Activated CD8-positive, alpha-beta memory T cell treated with anti-CD3 and anti-CD28 coated beads for 36 hours (primary cell): ENCODE measurements around the gene KLHL17. TPM values are rescaled to one million over a fixed set of nuclear protein-coding genes. Genes with fewer than 3 reads are reported as not detected.

Source experiments
- CTCF ChIA-PET: fragments of 350-600 bp; sonication (Branson Sonifier 250); formaldehyde crosslinking; loops from one replicate; lab custom pipeline; 2021; ENCODE audit warnings: antibody characterized with exemption; lab: Charles Lee
- POLR2A ChIA-PET: fragments of 350-600 bp; sonication (Branson Sonifier 250); formaldehyde crosslinking; loops from one replicate; lab custom pipeline; 2021; ENCODE audit warnings: antibody characterized with exemption; lab: Charles Lee
- total RNA-seq, 2 experiments: library from RNA; stranded (reverse); gene quantifications; one replicate each; pipeline ENCODE4 v1.2.3, GENCODE V29; 2021

KLHL17 gene
- total RNA-seq, 2 experiments from 2014 or later: 33.6 to 37.2 TPM

DNA sequence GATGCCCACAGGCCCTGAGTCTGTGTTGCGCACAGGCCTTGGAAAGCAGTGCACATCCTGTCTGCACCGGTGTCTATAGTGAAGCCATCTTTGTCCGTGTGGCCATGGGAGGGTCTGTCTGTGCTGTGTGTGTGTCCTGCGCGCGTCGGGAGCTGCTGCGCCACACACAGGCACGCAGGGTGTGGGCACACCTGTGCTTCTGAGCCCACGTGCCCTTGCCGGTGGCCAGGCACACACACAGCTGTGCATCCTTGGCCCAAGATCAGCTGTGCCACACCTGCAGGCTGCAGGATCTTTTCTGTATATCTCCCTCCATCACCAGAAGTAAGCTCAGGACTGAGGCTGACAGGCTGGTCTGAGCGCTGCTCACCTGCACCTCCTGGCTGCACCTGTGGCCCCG lies 39.9 kb upstream of the KLHL17 start:
- POLR2A ChIA-PET: no interaction called here
- CTCF ChIA-PET: interaction anchor here (0.8 kb wide), 1 partner anchor 16 kb away, joined by 3 read pairs; no protein-coding TSS in a partner anchor

DNA sequence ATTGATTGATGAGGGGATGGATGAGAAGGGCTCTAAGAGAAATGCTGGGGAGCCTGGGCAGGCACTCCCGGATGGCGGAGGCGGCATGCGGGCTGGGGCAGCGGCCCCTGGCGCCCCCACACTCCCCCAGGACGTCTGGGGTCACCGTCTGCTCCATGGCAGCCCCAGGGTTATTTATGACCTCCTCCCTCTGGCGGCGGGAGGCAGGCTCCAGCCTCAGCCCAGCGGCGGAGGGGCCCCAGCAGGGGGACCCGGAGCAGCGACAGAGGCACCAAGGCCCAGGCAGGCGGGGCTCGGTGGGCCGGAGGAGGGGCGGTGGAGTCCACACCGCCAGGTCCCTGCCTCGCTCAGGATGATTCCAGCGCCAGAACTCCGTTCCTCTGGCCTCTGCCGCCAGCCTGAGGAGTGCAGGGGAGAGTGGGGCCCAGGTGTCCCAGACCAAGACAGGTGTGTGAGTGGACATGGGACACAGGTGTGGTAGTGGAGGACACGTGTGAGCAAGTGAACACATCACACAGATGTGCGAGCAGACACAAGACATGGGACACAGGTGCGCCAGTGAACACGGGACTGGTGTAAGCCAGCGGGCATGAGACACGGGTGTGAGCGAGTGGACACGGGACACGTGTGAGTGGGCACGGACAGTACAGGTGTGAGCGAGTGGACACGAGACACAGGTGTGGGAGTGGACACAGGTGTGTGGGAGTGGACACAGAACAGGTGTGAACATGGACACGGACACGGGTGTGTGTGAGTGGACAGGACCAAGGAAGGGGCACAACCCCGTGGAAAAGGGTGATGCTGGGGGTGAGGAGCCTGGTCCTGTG lies 39.2 kb upstream of the KLHL17 start:
- ChIA-PET POLR2A (no interaction called here), CTCF (interaction anchor here (0.8 kb wide), 1 partner anchor 16 kb away, joined by 3 read pairs; no protein-coding TSS in a partner anchor)

DNA sequence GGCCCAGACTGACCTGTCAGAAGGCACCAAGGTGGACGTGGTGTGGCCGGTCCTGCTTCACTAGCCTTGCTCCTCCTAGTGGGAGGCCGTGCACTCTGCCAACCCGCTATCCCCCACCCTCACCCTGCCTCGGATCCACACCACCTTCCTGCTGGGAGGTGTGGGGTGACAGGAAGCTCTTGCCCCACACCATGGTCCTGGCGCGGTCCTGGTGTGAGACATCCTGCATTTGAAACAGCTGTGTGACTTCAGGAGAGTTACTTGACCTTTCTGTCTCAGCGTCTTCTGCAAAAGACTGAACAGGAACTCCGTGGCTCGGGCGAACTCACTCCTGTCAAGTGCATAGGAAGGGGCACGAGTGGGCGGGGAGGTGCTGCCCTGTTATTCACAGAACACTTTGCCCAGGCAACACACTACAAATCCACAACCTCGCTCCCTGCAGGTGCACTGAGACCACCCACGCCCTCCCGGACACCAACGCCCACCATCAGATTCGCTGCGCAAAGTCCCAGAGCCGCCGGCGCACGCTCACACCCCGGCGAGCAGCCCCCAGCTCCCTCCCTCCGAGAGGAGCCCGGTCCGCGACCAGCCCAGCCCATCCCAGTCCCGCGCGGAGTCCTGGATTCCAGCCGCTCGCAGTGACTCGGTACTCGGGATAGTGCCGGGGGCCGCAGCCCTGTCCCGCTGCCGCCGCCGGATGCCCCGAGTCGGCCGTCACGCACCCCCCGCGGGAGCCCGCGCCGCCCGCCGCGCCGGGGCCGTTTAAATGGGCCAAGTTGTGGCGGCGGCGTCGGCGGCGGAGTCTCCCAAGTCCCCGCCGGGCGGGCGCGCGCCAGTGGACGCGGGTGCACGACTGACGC lies 37.0 kb upstream of the KLHL17 start, which contains the start of gene SAMD11:
Gene SAMD11, plus strand, starts transcription at position 793 of the 860 bp plus-strand sequence. CDS start 509 bp downstream, outside the sequence.
- CTCF ChIA-PET: interaction anchor here (1.4 kb wide), 1 partner anchor 19 kb away, joined by 3 read pairs; no protein-coding TSS in a partner anchor

GRCh38 chr1:923991-924655 lies 36.3 kb upstream of the KLHL17 start:
- ChIA-PET POLR2A (no interaction called here), CTCF (no interaction called here)

More for the DNA sequence above, 37.0 kb upstream of the KLHL17 start, which contains the start of gene SAMD11:
- POLR2A ChIA-PET: interaction anchor here (0.6 kb wide), 1 partner anchor 19 kb away, joined by 3 read pairs; no protein-coding TSS in a partner anchor

DNA sequence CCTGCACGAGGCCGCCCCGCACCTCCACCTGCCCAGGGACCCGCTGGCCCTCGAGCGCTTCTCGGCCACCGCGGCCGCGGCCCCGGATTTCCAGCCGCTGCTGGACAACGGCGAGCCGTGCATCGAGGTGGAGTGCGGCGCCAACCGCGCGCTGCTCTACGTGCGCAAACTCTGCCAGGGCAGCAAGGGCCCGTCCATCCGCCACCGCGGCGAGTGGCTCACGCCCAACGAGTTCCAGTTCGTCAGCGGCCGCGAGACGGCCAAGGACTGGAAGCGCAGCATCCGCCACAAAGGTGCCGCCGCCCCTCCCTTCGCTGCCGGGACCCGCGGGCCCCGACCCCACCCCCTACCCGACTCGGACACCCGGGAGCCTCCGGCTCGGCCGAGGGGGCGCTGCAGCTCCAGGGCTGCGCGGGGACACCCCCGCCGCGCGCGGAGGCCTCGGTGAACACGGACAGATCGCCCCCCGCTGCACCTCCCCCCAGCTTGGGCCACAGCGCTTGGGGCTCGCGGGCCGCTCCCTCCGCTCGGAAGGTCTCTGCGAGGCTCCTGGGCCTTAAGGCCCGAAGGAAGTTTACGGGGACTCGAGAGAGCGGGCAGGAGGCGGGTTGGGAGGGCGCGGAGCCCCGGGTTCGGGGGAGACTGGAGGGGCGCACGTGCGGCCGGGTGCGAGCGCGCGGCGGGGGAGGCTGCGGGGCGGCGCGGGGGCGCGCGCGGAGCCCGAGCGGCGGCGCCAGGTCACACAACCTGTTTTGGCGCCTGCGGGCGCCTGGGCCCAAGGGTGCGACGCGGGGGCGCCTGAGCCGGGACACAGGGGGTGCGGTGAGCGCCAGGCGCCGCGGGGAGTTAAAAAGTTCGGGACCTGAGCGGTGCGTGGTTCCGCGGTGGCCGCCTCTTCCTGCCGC lies 35.5 kb upstream of the KLHL17 start:
- POLR2A ChIA-PET: no interaction called here
- CTCF ChIA-PET: no interaction called here

DNA sequence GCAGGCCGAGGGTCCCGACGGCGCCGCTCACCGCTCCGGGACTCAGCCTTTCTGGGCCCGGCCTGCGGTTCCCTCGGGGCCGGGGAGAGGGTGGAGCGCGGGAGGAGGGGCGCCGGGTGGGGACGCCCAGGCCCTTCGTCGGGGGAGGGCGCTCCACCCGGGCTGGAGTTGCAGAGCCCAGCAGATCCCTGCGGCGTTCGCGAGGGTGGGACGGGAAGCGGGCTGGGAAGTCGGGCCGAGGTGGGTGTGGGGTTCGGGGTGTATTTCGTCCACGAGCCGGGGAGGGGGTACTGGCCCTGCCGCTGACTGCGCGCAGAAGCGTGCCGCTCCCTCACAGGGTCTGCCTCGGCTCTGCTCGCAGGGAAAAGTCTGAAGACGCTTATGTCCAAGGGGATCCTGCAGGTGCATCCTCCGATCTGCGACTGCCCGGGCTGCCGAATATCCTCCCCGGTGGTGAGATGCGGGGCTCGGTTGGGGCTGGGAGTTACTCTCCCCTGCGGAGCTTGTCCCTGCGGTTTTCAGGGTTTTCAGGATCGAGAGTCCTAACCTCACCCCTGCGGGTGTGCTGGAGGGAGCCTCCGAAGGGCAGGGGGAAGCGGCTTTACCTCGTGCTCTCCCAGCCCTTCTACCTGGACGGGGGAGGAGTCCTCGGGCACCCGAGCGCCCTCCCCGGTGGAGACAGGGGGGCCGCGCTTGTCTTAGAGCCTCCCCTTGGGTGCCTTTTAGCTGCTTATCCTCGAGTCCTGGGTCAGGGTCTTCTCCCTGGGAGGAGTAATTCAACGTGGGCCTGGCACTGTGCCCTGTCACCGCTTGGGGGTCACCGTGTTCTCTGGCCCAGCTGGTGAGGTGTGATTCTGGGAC lies 34.6 kb upstream of the KLHL17 start:
- CTCF ChIA-PET: interaction anchor here (1.1 kb wide), 1 partner anchor 17 kb away, joined by 4 read pairs; no protein-coding TSS in a partner anchor
- POLR2A ChIA-PET: no interaction called here

DNA sequence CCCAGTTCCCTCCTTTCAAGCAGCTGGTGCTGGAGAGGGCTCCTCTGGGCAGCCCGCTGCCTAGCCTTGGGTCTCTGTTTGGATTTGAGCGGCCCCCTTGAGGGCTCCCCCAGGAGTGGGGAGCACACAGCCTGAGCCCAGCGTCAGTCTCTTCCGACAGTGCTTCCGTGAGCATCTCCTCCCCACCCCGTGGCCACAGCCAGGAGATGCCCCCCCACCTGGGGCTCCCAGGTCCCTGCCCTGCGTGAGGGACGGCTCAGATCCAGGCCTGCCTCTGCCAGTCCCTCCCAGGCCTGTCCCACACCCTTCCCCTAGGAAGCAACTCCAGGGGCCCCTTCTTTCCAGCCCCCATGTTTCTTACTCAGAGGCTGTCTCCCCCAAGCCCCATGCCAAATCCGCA lies 33.1 kb upstream of the KLHL17 start:
- ChIA-PET POLR2A (no interaction called here), CTCF (interaction anchor here (1.9 kb wide), 1 partner anchor 11 kb away, joined by 6 read pairs; no protein-coding TSS in a partner anchor)

- ChIA-PET CTCF (interaction anchor here (1.9 kb wide), 1 partner anchor 10 kb away, joined by 6 read pairs; no protein-coding TSS in a partner anchor), POLR2A (no interaction called here)
Observed at GRCh38 chr1:927748-928147, 32.6 kb upstream of the KLHL17 start.

- ChIA-PET POLR2A (no interaction called here), CTCF (interaction anchor here (0.8 to 1.9 kb wide), 2 partner anchors 9 to 11 kb away, joined by 3 to 6 read pairs; no protein-coding TSS in a partner anchor)
Observed at GRCh38 chr1:928825-929661, 31.3 kb upstream of the KLHL17 start.

DNA sequence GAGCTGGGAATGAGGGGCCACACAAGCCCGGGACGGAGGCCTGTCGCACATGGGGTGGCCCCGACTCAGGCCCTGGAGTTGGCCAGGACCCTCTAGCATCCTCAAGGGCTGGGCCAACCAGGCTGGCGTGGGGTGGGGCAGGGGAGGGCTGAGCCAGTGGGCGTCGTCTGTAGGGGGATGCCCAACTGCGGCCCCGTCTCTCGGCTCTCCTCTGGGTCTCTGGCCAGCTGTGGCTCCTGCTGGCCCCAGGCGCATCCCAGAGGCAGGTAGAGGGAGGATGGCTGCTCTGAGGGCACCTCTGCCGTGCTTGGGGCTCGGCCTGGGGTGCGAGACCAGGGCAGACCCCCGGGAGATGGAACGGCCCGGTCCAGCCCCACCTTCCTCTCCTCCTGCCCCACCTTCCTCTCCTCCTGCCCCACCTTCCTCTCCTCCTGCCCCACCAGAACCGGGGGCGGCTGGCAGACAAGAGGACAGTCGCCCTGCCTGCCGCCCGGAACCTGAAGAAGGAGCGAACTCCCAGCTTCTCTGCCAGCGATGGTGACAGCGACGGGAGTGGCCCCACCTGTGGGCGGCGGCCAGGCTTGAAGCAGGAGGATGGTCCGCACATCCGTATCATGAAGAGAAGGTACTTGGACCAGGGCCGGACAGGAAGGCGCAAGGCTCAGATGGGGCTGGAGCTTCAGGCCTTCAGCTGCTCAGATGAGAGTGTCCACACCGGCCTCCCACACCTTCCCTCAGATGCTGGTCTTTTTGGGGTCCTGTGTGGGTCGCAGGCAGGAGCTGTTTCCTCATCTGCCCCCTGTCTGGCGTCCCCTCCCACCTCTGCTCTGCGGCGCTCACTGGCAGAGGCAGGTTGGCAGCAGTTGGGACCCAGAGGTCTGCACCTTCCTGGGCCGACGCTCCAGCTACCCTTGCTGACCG lies 30.4 kb upstream of the KLHL17 start:
- ChIA-PET CTCF (interaction anchor here (2.2 kb wide), 1 partner anchor 12 kb away, joined by 6 read pairs; no protein-coding TSS in a partner anchor), POLR2A (no interaction called here)

DNA sequence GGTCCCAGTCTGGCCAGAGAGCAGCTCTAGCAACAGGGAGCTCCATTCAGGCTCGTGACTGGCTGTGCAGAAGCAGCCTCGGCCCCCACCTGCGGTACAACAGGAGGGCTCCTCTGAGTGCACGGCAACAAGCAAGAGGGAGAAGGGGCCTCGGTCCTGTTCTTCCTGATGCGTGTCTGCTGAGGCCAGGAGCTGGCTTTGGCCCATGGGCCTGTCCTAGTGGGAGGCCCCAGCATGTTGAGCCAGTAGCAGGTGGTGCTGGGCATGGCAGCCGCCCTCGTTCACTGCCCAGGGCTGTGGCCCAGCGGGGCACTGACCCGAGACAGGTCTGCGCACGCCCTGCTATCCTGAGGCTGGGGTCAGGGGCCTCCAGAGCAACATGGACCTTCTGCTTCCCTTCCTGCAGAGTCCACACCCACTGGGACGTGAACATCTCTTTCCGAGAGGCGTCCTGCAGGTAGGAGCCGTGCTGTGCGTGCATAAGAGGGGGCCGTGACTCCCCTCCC lies 29.7 kb upstream of the KLHL17 start:
- ChIA-PET POLR2A (no interaction called here), CTCF (interaction anchor here (2.2 kb wide), 1 partner anchor 11 kb away, joined by 6 read pairs; no protein-coding TSS in a partner anchor)

GRCh38 chr1:931380-932172 lies 28.8 kb upstream of the KLHL17 start:
- ChIA-PET POLR2A (no interaction called here), CTCF (interaction anchor here (2.2 kb wide), 1 partner anchor 10 kb away, joined by 6 read pairs; no protein-coding TSS in a partner anchor)

DNA sequence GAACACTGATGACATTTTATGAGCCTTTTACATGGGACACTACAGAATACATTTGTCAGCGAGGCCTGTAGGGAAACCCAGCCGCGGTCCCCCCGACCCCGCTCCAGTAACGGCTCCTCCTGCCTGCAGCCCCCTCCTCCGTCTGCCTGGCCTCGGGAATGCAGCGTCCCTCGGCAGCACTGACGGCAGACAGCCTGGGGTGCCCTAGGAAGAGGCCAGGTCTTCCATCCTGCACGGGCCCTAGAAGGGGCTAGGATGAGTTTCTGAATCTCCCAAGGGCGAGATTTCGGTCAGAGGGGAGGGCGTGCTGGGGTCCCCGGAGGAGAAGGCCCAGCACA lies 28.2 kb upstream of the KLHL17 start:
- POLR2A ChIA-PET: no interaction called here
- CTCF ChIA-PET: interaction anchor here (2.2 kb wide), 1 partner anchor 10 kb away, joined by 6 read pairs; no protein-coding TSS in a partner anchor
